Stimulated activated CD4-positive, alpha-beta T cell treated with anti-CD3 and anti-CD28 coated beads, Interleukin-4, amount 100 ng/mL, for 4 hours (primary cell): Measurements from ENCODE around the gene ZDHHC8.

Experiments
- DNase-seq, 2 experiments: peaks; one replicate each; pipeline ENCODE4 v3.0.0-alpha.2; 2020

The ZDHHC8 gene

GRCh38 chr22:20114506-20115475 lies 16.8 kb upstream of the ZDHHC8 start:
- DNase-seq: no peak

- DNase-seq: no peak
Measured at GRCh38 chr22:20115691-20116375, 15.8 kb upstream of the ZDHHC8 start, which contains the start of gene RANBP1. RANBP1 (plus strand) TSS chr22:20116104; CDS start chr22:20116185, 81 bp downstream.

GRCh38 chr22:20116376-20116950 lies 15.1 kb upstream of the ZDHHC8 start:
- no peak for DNase-seq

GRCh38 chr22:20116951-20117632 lies 14.5 kb upstream of the ZDHHC8 start, which contains the start of gene TRMT2A:
TRMT2A (minus strand) TSS chr22:20117226; CDS start chr22:20116906, 320 bp downstream.
- peak; percentile 95 to 97 for DNase-seq

- peak; percentile 74 to 86 for DNase-seq
Measured at GRCh38 chr22:20117633-20118299, 13.8 kb upstream of the ZDHHC8 start.

- no peak for DNase-seq
Measured at GRCh38 chr22:20118300-20119020, 13.1 kb upstream of the ZDHHC8 start.

- DNase-seq: no peak
Measured at GRCh38 chr22:20121856-20122415, 9.7 kb upstream of the ZDHHC8 start.

GRCh38 chr22:20123366-20124082 lies 8.1 kb upstream of the ZDHHC8 start:
- no peak for DNase-seq

- DNase-seq: no peak
Measured at GRCh38 chr22:20124083-20124787, 7.4 kb upstream of the ZDHHC8 start.

- DNase-seq: no peak
Measured at GRCh38 chr22:20125201-20126174, 6.1 kb upstream of the ZDHHC8 start.

- no peak for DNase-seq
Measured at GRCh38 chr22:20126284-20127029, 5.1 kb upstream of the ZDHHC8 start.

- no peak for DNase-seq
Measured at GRCh38 chr22:20127318-20127868, 4.2 kb upstream of the ZDHHC8 start.

GRCh38 chr22:20127869-20128618 lies 3.6 kb upstream of the ZDHHC8 start:
- no peak for DNase-seq

- no peak for DNase-seq
Measured at GRCh38 chr22:20128619-20128901, 3.0 kb upstream of the ZDHHC8 start.

- peak; percentile 46 to 51 for DNase-seq
Measured at GRCh38 chr22:20128902-20129746, 2.5 kb upstream of the ZDHHC8 start.

GRCh38 chr22:20129747-20130014 lies 1.9 kb upstream of the ZDHHC8 start:
- no peak for DNase-seq
